IPS-NIHi7 (cell line): Measurements from ENCODE around the gene SUGT1.

Experiments
- DNase-seq: peaks from one replicate; pipeline ENCODE4 v3.0.0; 2012; ENCODE audit warnings: mixed read lengths; ENCODE audit errors: extremely low spot score

Gene SUGT1

DNA sequence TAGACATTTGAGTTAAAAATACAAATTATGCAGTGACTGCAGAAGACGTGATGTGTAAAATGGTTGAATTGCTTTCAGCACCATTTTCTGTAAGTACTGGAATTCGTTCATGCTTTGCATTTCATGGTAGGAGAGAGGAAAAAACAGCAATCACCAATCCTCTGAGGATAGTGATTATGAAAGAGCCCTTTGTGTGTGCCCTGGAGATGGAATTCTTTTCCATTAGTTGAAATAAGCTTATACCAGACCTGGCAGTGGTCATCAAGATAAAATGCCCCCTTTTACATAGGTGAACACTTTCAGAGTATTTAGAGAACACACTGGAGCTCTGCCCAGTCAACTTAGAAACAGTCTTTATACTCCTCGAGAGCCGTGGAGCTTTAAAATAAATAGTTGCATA is 85.3 kb downstream of the SUGT1 start:
- no peak for DNase-seq

DNA sequence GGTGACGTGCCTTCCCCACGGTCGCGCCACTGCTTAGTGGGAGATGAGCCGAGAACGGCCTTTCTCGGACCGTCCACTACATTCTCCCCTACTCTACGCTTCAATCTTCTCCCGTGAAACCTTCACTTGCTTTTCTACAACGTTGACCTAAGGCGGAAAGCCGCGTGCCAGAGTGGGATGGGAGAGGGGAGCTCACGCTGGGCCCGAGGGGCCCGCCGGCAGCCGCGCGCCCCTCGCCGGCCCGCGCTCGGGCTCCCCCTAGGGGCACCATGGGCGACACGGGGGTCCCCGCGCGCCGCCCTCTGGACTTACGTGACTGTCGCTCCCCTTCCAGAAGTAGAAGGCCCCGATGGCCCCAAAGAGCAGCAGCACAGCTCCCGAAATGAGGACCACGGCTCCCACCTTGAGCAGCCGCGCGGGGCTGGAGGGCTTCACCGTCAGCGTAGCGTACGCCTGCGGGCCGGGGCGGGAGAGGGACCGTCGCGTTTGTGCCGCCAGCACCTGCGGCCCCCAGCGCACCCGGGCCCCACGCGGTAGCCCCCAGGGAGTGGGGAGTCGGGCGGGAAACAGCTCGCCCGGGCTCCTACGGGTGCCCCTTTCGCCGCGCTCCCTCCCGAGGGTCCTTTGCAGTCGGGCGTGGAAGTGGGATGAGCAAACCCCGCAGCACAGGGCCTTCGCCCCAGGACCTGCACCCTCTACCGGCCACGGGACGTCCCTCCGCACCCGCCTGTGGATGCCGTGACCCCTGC is 86.3 kb downstream of the SUGT1 start:
- DNase-seq, result peak; percentile 52

DNA sequence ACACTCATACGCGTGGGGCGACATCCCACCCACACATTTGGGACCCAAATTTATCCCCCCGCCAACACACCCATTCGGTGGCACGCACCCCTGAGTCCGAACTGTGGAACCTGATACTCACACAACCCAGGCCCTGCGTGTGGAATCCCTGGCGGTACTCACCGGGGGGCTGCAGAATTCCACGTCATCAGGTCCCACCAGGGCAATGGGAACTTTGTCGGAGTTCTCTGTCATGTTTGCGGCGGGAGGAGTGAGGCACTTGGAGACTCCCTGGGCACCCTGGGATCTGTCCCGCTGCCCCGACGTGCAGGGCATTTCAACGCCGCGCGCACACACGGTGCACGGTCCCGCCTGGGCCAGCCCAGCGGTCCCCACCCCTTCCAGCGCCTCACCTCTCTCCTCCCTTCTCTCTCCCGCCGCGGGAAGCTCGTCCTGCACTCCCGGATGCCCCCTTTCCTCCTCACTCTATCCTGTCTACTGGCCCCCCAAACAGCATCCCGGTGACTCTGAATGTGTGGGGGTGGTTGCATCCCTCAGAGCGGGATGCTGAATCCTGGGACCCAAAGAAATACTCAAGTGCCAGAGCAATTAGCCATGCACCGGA is 86.9 kb downstream of the SUGT1 start, which contains the start of gene CNMD:
Gene CNMD, minus strand, starts transcription at position 353 of the 604 bp plus-strand sequence. Its CDS starts 119 bp downstream, at position 234.
- peak; percentile 45 for DNase-seq

DNA sequence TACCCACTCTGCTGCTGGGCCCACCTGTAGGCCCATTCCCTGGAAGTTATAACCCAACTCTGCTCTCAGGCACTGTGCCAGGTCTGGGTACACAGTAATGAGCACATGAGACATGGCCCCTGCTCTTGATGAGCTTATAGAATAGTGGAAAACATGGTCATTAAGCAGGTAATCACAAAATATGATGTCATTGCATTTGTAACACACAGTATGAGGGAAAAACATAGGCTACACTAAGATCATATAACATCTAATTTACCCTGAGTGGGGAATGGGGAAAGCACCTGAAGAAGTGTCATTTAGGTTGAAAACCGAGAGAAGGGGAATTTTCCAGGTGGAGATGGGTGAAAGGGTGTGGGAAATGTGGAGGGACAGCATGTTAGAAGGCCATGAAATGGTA is 90.9 kb downstream of the SUGT1 start:
- no peak for DNase-seq

DNA sequence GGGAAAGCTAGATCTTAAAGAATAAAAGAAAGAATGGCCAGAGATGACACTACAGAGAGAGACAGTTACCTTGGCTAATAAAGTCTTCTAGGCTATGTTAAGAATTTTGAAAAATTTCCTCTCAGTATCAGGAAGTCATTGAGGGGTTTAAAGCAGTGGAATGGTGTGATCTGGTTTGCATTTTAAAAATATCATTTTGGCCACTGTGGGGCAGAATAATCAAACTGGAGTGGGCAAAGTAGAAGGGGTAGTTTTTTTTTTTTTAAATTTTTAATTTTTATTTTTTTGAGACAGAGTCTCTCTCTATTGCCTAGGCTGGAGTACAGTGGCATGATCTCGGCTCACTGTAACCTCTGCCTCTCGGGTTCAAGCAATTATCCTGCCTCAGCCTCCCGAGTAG is 91.4 kb downstream of the SUGT1 start:
- no peak for DNase-seq

DNA sequence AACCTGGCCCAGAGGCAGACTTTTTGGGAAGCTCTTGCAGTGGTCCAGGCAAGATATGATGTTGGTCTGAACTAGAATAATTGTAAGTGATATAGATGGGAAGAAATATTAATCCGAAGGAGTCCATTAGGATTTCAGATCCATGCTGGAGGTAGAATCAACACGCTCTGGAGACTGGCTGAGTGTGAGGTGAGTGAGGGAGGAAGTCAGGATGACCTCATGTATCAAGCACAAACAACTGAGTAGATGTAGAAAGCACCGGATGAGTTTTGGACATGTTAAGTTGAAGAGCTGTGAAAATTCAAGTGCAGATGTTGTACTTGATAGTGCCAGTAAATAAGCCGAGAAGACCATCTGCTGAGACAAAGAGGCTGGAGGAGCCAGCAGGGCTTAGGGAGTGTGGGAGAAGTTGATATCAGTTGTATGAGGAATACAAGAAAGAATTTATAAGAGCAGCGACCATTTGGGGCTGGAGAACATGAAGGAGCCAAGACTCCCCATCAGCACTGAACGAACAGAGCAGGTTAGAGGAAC is 92.3 kb downstream of the SUGT1 start:
- no peak for DNase-seq

DNA sequence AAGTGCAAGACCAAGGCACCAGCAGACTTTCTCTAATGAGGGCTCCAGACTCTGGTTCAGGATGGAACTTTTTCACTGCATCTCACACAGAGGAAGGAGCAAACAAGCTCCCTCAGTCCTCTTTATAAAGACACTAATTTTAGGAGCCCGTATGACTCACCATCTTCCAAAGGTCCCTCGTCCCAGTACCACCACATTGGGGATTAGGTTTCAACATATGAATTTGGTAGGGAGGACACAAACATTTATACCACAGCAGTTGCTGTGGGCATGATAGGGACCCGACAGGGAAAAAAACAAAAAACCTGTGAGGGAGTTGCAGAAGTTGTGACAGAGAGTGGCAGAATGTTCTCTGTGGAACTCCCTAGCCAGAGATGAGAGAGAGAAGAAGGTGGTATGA is 93.5 kb downstream of the SUGT1 start:
- DNase-seq, result no peak

DNA sequence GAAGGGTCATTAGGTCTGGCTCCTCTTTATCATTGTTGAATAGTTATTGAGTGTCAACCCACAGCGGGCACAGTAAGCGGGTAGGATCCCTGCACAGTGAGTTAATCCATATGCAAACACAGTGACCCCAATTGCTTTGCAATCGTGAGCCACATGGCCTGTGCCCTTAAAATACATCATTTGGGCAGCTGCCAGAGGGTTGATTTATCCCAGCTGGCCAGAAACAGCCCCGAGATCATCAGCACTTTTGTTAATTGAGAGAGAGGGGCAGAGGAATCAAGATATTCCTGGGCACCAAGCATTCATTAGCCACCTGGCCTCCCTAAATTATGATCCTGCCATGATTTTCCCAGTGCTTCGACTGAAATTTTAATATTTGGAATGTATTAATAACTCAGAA is 96.8 kb downstream of the SUGT1 start:
- DNase-seq, result no peak
